PC-3 (cell line): ENCODE results near the gene EPS8L3. TPM values are rescaled to one million over a fixed set of nuclear protein-coding genes. Genes with fewer than 3 reads are reported as not detected.

Source experiments
- ATAC-seq: fragments of 200-7000 bp; cut with Tn5 transposase; 2 replicates; pipeline ENCODE4 v1.9.1; 2020; ENCODE audit warnings: mild to moderate bottlenecking, moderate library complexity
- BruUV-seq: library from RNA; stranded (reverse); fragments of 400-500 nt; replicated peaks from 2 replicates; lab custom pipeline; 2021; lab: Mats Ljungman, UMichigan
- CTCF ChIA-PET: fragments of 300-600 bp; sonication (Branson Sonifier 250); formaldehyde crosslinking; loops from one replicate; lab custom pipeline; 2022; ENCODE audit warnings: antibody characterized with exemption; lab: Charles Lee
- POLR2A ChIA-PET: fragments of 300-600 bp; sonication (Branson Sonifier 250); formaldehyde crosslinking; loops from one replicate; lab custom pipeline; 2022; ENCODE audit warnings: antibody characterized with exemption; ENCODE audit not compliant: unreplicated experiment; lab: Charles Lee
- DNase-seq: peaks from one replicate; pipeline ENCODE4 v3.0.0-alpha.2; 2015
- H2AFZ ChIP-seq: fragments of 300-600 bp; sonication (generic); 2 replicates; pipeline ENCODE4 v1.6.0; 2016; ENCODE audit warnings: antibody characterized with exemption, low read length
- H3F3A ChIP-seq: fragments of 300-600 bp; sonication (generic); one replicate; pipeline ENCODE4 v1.6.0; 2017; ENCODE audit warnings: antibody characterized with exemption, low read length, control low read depth, mild to moderate bottlenecking; ENCODE audit not compliant: unreplicated experiment
- H3K27ac ChIP-seq: fragments of 300-600 bp; sonication (generic); 2 replicates; pipeline ENCODE4 v1.5.1; 2016; ENCODE audit warnings: mild to moderate bottlenecking, low read length
- H3K27me3 ChIP-seq: fragments of 300-600 bp; sonication (generic); 2 replicates; pipeline ENCODE4 v1.6.1; 2016; ENCODE audit warnings: low read length, mixed read lengths
- H3K36me3 ChIP-seq: fragments of 300-600 bp; sonication (generic); 2 replicates; pipeline ENCODE4 v1.6.1; 2016; ENCODE audit warnings: low read depth, mixed run types, low read length, mixed read lengths
- H3K4me1 ChIP-seq: fragments of 300-600 bp; sonication (generic); 2 replicates; pipeline ENCODE4 v1.5.1; 2016; ENCODE audit warnings: low read length; ENCODE audit not compliant: insufficient read depth
- H3K4me2 ChIP-seq: fragments of 300-600 bp; sonication (generic); 2 replicates; pipeline ENCODE4 v1.6.0; 2016; ENCODE audit warnings: low read length
- H3K4me3 ChIP-seq: fragments of 300-600 bp; sonication (generic); 2 replicates; pipeline ENCODE4 v1.5.1; 2016; ENCODE audit warnings: mild to moderate bottlenecking, low read length, mixed read lengths
- H3K79me2 ChIP-seq: fragments of 300-600 bp; sonication (generic); 2 replicates; pipeline ENCODE4 v1.6.1; 2017; ENCODE audit warnings: low read length, mixed read lengths
- H3K9ac ChIP-seq: fragments of 300-600 bp; sonication (generic); 2 replicates; pipeline ENCODE4 v1.6.0; 2016; ENCODE audit warnings: mild to moderate bottlenecking, low read length
- H3K9me2 ChIP-seq: fragments of 300-600 bp; sonication (generic); replicated peaks from 2 replicates; pipeline ENCODE4 v1.6.1; 2016; ENCODE audit warnings: mixed run types, low read length, mixed read lengths
- H3K9me3 ChIP-seq: fragments of 300-600 bp; sonication (generic); 2 replicates; pipeline ENCODE4 v1.6.1; 2016; ENCODE audit warnings: low read length, mixed read lengths
- H4K20me1 ChIP-seq: fragments of 300-600 bp; sonication (generic); 2 replicates; pipeline ENCODE4 v1.6.1; 2016; ENCODE audit warnings: low read length, mixed read lengths
- CTCF ChIP-seq: fragments of 300-600 bp; sonication (generic); conservative IDR thresholded peaks from 2 replicates; pipeline ENCODE4 v1.5.1; 2017; ENCODE audit warnings: antibody characterized with exemption, low read depth, mild to moderate bottlenecking, low read length
- EZH2 ChIP-seq: fragments of 300-600 bp; sonication (generic); IDR thresholded peaks from one replicate; pipeline ENCODE4 v1.6.1; 2017; ENCODE audit warnings: antibody characterized with exemption, mild to moderate bottlenecking, low read length; ENCODE audit not compliant: unreplicated experiment
- EZH2phosphoT487 ChIP-seq: fragments of 300-600 bp; sonication (generic); IDR thresholded peaks from 2 replicates; pipeline ENCODE4 v1.6.1; 2018; ENCODE audit warnings: mild to moderate bottlenecking, antibody characterized with exemption, low read length, borderline replicate concordance
- intact Hi-C: fragments of 100-400 bp; cut with micrococcal nuclease; formaldehyde crosslinking; loops from 2 replicates; pipeline ENCODE4 v1.9.0; 2023
- total RNA-seq: library from RNA; depleted of rRNA; stranded (reverse); fragments of >200 nt; gene quantifications from 2 replicates; pipeline ENCODE4 v1.2.3, GENCODE V29; 2014

EPS8L3 gene
- total RNA-seq, 1 experiment from 2014 or later, result not detected

- Histone ChIP-seq H3K9me3 (no peaks in the 10 kb centered on the region), H3K4me2 (no peak overlapping the region), H2AFZ (no peak overlapping the region), H3K9me2 (no peaks in the 10 kb centered on the region), H3K4me3 (no peak overlapping the region), H3K4me1 (peaks cover 11% of the 10 kb centered on the region), H3K79me2 (no peaks in the 10 kb centered on the region), H3K27ac (no peak overlapping the region), H3K9ac (no peak overlapping the region), H3K27me3 (no peaks in the 10 kb centered on the region), H3F3A (no peaks in the 10 kb centered on the region), H4K20me1 (no peaks in the 10 kb centered on the region), H3K36me3 (no peaks in the 10 kb centered on the region)
- intact Hi-C loops, result no loop called here
- TF ChIP-seq EZH2, result no peak
- TF ChIP-seq CTCF, result no peak
- no peak for TF ChIP-seq EZH2phosphoT487
- CTCF ChIA-PET, result no interaction called here
- DNase-seq (no peak), ATAC-seq (peak; percentile 34)
- POLR2A ChIA-PET, result no interaction called here
- BruUV-seq, result no TSS peak
These were observed 45.0 kb upstream of the EPS8L3 start for GRCh38 chr1:109808703-109809102.

GRCh38 chr1:109807822-109808680, 44.3 kb upstream of the EPS8L3 start:
- no peak overlapping the region for H2AFZ ChIP-seq
- H3K9me3 ChIP-seq, result no peaks in the 10 kb centered on the region
- H4K20me1 ChIP-seq, result no peaks in the 10 kb centered on the region
- no peaks in the 10 kb centered on the region for H3F3A ChIP-seq
- peaks cover 11% of the 10 kb centered on the region for H3K4me1 ChIP-seq
- ChIA-PET CTCF (no interaction called here), POLR2A (no interaction called here)
- no peaks in the 10 kb centered on the region for H3K79me2 ChIP-seq
- peak; percentile 95 for ATAC-seq
- no peak overlapping the region for H3K9ac ChIP-seq
- H3K36me3 ChIP-seq, result no peaks in the 10 kb centered on the region
- DNase-seq, result peak; percentile 70
- no peak overlapping the region for H3K4me3 ChIP-seq
- BruUV-seq, result no TSS peak
- no peak overlapping the region for H3K4me2 ChIP-seq
- TF ChIP-seq EZH2, result no peak
- TF ChIP-seq EZH2phosphoT487, result no peak
- no peak for TF ChIP-seq CTCF
- intact Hi-C loops, result no loop called here
- no peaks in the 10 kb centered on the region for H3K27me3 ChIP-seq
- H3K27ac ChIP-seq, result no peak overlapping the region
- no peaks in the 10 kb centered on the region for H3K9me2 ChIP-seq

GRCh38 chr1:109807402-109807801, 43.7 kb upstream of the EPS8L3 start:
- TF ChIP-seq CTCF, result no peak
- no peak overlapping the region for H3K4me2 ChIP-seq
- H3K4me3 ChIP-seq, result no peak overlapping the region
- H3K36me3 ChIP-seq, result no peaks in the 10 kb centered on the region
- intact Hi-C loops, result no loop called here
- no peak for ATAC-seq
- H3K9me2 ChIP-seq, result no peaks in the 10 kb centered on the region
- H3F3A ChIP-seq, result no peaks in the 10 kb centered on the region
- H4K20me1 ChIP-seq, result no peaks in the 10 kb centered on the region
- H3K9ac ChIP-seq, result no peak overlapping the region
- no peaks in the 10 kb centered on the region for H3K27me3 ChIP-seq
- no peaks in the 10 kb centered on the region for H3K9me3 ChIP-seq
- CTCF ChIA-PET, result no interaction called here
- POLR2A ChIA-PET, result no interaction called here
- no peak overlapping the region for H2AFZ ChIP-seq
- H3K79me2 ChIP-seq, result no peaks in the 10 kb centered on the region
- DNase-seq, result no peak
- no TSS peak for BruUV-seq
- peaks cover 11% of the 10 kb centered on the region for H3K4me1 ChIP-seq
- no peak overlapping the region for H3K27ac ChIP-seq
